ENCODE measurements around the gene STARD13. TPM values are rescaled to one million over a fixed set of nuclear protein-coding genes. Genes with fewer than 3 reads are reported as not detected.

The STARD13 gene
- total RNA-seq, 1 donor: 28.2 TPM

DNA sequence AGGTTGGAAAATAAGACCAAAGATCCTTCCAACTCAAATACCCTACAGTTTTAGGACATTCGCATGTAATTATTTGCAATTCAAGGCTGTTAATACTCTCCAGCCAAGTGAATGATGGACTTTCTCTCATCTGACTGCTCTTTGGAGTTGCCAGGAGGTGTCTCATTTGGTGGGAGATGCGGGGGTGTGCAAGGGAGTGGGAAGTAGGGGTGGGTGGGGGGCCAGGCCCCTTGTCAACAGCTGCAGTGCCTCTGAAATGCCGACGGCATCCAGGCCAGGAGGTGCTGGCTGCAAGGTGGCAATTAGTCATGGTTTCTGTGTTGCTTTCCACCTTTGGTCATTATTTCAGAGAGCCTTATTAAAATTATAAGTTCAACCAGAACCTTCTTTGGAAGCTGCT is 147.8 kb downstream of the STARD13 start:
- peaks cover 46% of the 10 kb centered on the region for H3K36me3 ChIP-seq (ENCODE audit: insufficient read depth, low read length)
- H3K27ac ChIP-seq (ENCODE audit: low read depth, low read length): peak overlapping the region; percentile 9
- no peaks in the 10 kb centered on the region for H3K27me3 ChIP-seq (ENCODE audit: insufficient read depth, low read length)
- H3K79me2 ChIP-seq (ENCODE audit: insufficient read depth, low read length): peaks cover 51% of the 10 kb centered on the region
- H3K4me3 ChIP-seq (ENCODE audit: insufficient read depth, low read length): no peak overlapping the region
- peaks cover 4% of the 10 kb centered on the region for H4K20me1 ChIP-seq (ENCODE audit: insufficient read depth, low read length)
- TF ChIP-seq, protein P1, sequence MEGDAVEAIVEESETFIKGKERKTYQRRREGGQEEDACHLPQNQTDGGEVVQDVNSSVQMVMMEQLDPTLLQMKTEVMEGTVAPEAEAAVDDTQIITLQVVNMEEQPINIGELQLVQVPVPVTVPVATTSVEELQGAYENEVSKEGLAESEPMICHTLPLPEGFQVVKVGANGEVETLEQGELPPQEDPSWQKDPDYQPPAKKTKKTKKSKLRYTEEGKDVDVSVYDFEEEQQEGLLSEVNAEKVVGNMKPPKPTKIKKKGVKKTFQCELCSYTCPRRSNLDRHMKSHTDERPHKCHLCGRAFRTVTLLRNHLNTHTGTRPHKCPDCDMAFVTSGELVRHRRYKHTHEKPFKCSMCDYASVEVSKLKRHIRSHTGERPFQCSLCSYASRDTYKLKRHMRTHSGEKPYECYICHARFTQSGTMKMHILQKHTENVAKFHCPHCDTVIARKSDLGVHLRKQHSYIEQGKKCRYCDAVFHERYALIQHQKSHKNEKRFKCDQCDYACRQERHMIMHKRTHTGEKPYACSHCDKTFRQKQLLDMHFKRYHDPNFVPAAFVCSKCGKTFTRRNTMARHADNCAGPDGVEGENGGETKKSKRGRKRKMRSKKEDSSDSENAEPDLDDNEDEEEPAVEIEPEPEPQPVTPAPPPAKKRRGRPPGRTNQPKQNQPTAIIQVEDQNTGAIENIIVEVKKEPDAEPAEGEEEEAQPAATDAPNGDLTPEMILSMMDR (IDR thresholded peaks at IDR 0.05; ENCODE audit: extremely low read depth, low read depth, low read length): no peak
- no peak overlapping the region for H3K4me2 ChIP-seq (ENCODE audit: insufficient read depth, low read length)
- H3K9me3 ChIP-seq (ENCODE audit: low read depth, low read length): no peaks in the 10 kb centered on the region
- no peak for DNase-seq (ENCODE audit: insufficient read length, low spot score, missing footprints)
- H3K4me1 ChIP-seq (ENCODE audit: insufficient read depth, low read length): peaks cover 22% of the 10 kb centered on the region
- no peak overlapping the region for H2AFZ ChIP-seq (ENCODE audit: low read length)

DNA sequence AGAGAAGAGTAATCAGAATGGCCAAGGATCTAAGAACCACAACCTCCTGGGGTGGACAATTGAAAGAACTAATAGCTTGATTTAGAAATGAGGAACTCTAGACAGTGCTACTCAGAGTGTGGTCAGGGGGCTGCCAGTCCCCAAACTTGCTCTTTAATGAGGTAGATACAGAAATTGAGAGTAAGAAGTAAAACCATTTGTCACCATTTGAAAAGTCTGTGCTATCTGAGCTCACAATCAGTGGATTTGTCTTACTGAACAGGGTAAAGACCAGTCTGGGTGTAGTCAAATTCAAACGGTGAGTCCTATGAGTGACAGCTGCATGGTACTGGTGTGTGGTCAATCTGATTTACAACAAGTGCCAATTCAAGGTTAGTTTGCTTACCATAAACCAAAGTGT is 150.5 kb downstream of the STARD13 start:
- peaks cover 4% of the 10 kb centered on the region for H4K20me1 ChIP-seq (ENCODE audit: insufficient read depth, low read length)
- DNase-seq (ENCODE audit: insufficient read length, low spot score, missing footprints): no peak
- H3K9me3 ChIP-seq (ENCODE audit: low read depth, low read length): no peaks in the 10 kb centered on the region
- H2AFZ ChIP-seq (ENCODE audit: low read length): no peak overlapping the region
- TF ChIP-seq, protein P1 (IDR thresholded peaks at IDR 0.05; ENCODE audit: extremely low read depth, low read depth, low read length): no peak
- H3K4me2 ChIP-seq (ENCODE audit: insufficient read depth, low read length): no peak overlapping the region
- H3K27ac ChIP-seq (ENCODE audit: low read depth, low read length): peak overlapping the region; percentile 74
- peaks cover 51% of the 10 kb centered on the region for H3K79me2 ChIP-seq (ENCODE audit: insufficient read depth, low read length)
- H3K36me3 ChIP-seq (ENCODE audit: insufficient read depth, low read length): peaks cover 40% of the 10 kb centered on the region
- H3K4me1 ChIP-seq (ENCODE audit: insufficient read depth, low read length): peaks cover 23% of the 10 kb centered on the region
- no peaks in the 10 kb centered on the region for H3K27me3 ChIP-seq (ENCODE audit: insufficient read depth, low read length)
- H3K4me3 ChIP-seq (ENCODE audit: insufficient read depth, low read length): no peak overlapping the region

DNA sequence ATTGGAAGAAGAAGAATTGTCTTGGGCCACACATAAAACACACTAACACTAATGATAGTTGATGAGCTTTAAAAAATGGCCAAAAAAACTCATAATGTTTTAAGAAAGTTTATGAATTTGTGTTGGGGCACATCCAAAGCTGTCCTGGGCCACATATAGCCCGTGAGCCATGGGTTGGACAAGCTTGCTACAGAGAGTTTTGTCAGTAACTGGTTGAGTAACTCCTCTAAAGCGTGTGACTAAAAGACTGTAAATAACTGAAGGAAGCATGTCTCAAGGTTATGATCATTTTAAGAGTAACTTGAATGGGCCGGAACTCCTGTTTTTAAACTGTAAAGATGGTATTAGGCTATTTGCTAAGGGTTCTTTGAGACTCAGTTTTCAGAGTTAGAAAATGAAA is 151.3 kb downstream of the STARD13 start:
- Histone ChIP-seq H3K9me3 (ENCODE audit: low read depth, low read length) (no peaks in the 10 kb centered on the region), H3K36me3 (ENCODE audit: insufficient read depth, low read length) (peaks cover 49% of the 10 kb centered on the region), H3K4me1 (ENCODE audit: insufficient read depth, low read length) (peaks cover 23% of the 10 kb centered on the region), H4K20me1 (ENCODE audit: insufficient read depth, low read length) (peaks cover 4% of the 10 kb centered on the region), H3K4me3 (ENCODE audit: insufficient read depth, low read length) (no peak overlapping the region), H3K27me3 (ENCODE audit: insufficient read depth, low read length) (no peaks in the 10 kb centered on the region), H3K4me2 (ENCODE audit: insufficient read depth, low read length) (no peak overlapping the region), H3K27ac (ENCODE audit: low read depth, low read length) (peak overlapping the region; percentile 74), H3K79me2 (ENCODE audit: insufficient read depth, low read length) (peaks cover 52% of the 10 kb centered on the region), H2AFZ (ENCODE audit: low read length) (no peak overlapping the region)
- no peak for DNase-seq (ENCODE audit: insufficient read length, low spot score, missing footprints)
- TF ChIP-seq, protein P1 (IDR thresholded peaks at IDR 0.05; ENCODE audit: extremely low read depth, low read depth, low read length): no peak

DNA sequence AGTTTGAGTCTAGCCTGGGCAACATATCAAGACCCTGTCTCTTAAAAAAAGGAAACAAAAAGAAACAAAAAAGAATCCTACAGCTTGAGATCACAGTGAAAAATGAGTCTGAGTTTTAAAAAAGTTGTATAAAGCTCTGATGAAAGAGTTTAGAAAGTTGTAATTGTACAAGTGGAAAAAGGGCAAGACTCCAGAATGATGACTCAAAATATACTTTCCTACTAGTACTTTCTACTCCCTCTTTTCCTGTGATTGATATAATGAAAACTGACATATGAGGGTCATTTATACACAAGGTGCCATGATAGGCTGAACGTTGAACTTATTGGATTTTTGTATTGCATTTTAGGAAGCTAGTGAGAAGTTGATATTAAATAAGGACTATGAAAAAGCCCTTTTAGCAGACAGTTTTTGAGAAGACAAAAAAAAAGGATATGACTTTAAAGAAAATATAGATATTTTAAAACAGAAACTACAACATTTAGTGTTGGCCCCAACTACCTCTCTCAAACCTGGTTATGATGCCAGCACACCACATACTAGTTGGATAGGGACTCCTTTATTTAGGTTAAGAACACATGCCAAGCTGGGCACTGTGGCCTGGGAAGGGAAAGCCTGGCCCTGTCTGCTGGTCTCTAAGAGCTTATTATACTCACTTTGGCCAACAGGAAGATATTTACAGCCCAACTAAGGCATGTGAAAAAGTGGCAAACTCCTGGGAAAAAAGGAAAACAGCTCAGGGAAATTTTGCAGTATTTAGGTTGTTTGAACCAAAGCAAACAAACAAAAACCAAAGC is 152.7 kb downstream of the STARD13 start:
- no peak overlapping the region for H3K4me3 ChIP-seq (ENCODE audit: insufficient read depth, low read length)
- H3K79me2 ChIP-seq (ENCODE audit: insufficient read depth, low read length): peaks cover 57% of the 10 kb centered on the region
- TF ChIP-seq, protein P1 (IDR thresholded peaks at IDR 0.05; ENCODE audit: extremely low read depth, low read depth, low read length): no peak
- no peaks in the 10 kb centered on the region for H3K9me3 ChIP-seq (ENCODE audit: low read depth, low read length)
- no peak overlapping the region for H2AFZ ChIP-seq (ENCODE audit: low read length)
- H3K4me2 ChIP-seq (ENCODE audit: insufficient read depth, low read length): no peak overlapping the region
- H3K27ac ChIP-seq (ENCODE audit: low read depth, low read length): peak overlapping the region; percentile 74
- no peaks in the 10 kb centered on the region for H3K27me3 ChIP-seq (ENCODE audit: insufficient read depth, low read length)
- no peak for DNase-seq (ENCODE audit: insufficient read length, low spot score, missing footprints)
- H4K20me1 ChIP-seq (ENCODE audit: insufficient read depth, low read length): peaks cover 4% of the 10 kb centered on the region
- H3K4me1 ChIP-seq (ENCODE audit: insufficient read depth, low read length): peaks cover 18% of the 10 kb centered on the region
- H3K36me3 ChIP-seq (ENCODE audit: insufficient read depth, low read length): peaks cover 49% of the 10 kb centered on the region
